Ishikawa (cell line): ENCODE results near the gene MACF1.

ENCODE experiments used
- EGR1 ChIP-seq: IDR thresholded peaks from 2 replicates; pipeline ENCODE4 v1.6.1; 2012
- REST ChIP-seq: IDR thresholded peaks from 2 replicates; pipeline ENCODE4 v1.6.1; 2012; ENCODE audit warnings: low read depth, mild to moderate bottlenecking

- no peak for TF ChIP-seq REST
- no peak for TF ChIP-seq EGR1
These were observed 327.0 kb downstream of the MACF1 start for GRCh38 chr1:39531526-39531925.
